ENCODE measurements around the gene AKAP5. TPM values are rescaled to one million over a fixed set of nuclear protein-coding genes. Genes with fewer than 3 reads are reported as not detected.

The AKAP5 gene
- total RNA-seq, result 0.47 and 0.68 TPM in 2 replicates

GRCh38 chr14:64465191-64465822 is at the start of gene AKAP5:
TSS of gene AKAP5 (plus strand) at chr14:64465499. CDS start at chr14:64468395, 2,896 bp downstream.
- DNase-seq, result peak; percentile 53

GRCh38 chr14:64416348-64416932 is 48.9 kb upstream of the AKAP5 start:
- DNase-seq, result no peak

GRCh38 chr14:64417055-64417770 is 48.1 kb upstream of the AKAP5 start:
- DNase-seq, result peak; percentile 8

GRCh38 chr14:64417771-64418125 is 47.6 kb upstream of the AKAP5 start:
- DNase-seq, result no peak

- DNase-seq, result no peak
Measured at GRCh38 chr14:64419003-64419402, 46.3 kb upstream of the AKAP5 start.

- DNase-seq, result peak; percentile 32
Measured at GRCh38 chr14:64421166-64421565, 44.1 kb upstream of the AKAP5 start.

- no peak for DNase-seq
Measured at GRCh38 chr14:64422005-64422404, 43.3 kb upstream of the AKAP5 start.

- DNase-seq, result no peak
Measured at GRCh38 chr14:64422756-64423155, 42.5 kb upstream of the AKAP5 start.

GRCh38 chr14:64423987-64424386 is 41.3 kb upstream of the AKAP5 start:
- DNase-seq, result peak; percentile 19

- no peak for DNase-seq
Measured at GRCh38 chr14:64434528-64434927, 30.8 kb upstream of the AKAP5 start.

- peak; percentile 71 for DNase-seq
Measured at GRCh38 chr14:64438181-64438841, 27.0 kb upstream of the AKAP5 start.

- no peak for DNase-seq
Measured at GRCh38 chr14:64439141-64439540, 26.2 kb upstream of the AKAP5 start.

- no peak for DNase-seq
Measured at GRCh38 chr14:64440494-64440893, 24.8 kb upstream of the AKAP5 start.

GRCh38 chr14:64442300-64442988 is 22.9 kb upstream of the AKAP5 start:
- no peak for DNase-seq

- DNase-seq, result no peak
Measured at GRCh38 chr14:64444140-64444539, 21.2 kb upstream of the AKAP5 start.

GRCh38 chr14:64444984-64445845 is 20.1 kb upstream of the AKAP5 start:
- DNase-seq, result peak; percentile 89

GRCh38 chr14:64447876-64448670 is 17.2 kb upstream of the AKAP5 start:
- DNase-seq, result no peak

GRCh38 chr14:64450255-64450654 is 15.0 kb upstream of the AKAP5 start:
- DNase-seq, result no peak

- DNase-seq, result no peak
Measured at GRCh38 chr14:64454671-64455070, 10.6 kb upstream of the AKAP5 start.

- DNase-seq, result no peak
Measured at GRCh38 chr14:64459405-64460136, 5.7 kb upstream of the AKAP5 start.
